ENCODE data around the gene SSH2. TPM values are rescaled to one million over a fixed set of nuclear protein-coding genes. Genes with fewer than 3 reads are reported as not detected.
A peak's percentile ranks its signal among the peaks of the same experiment; 100 is the strongest.

The SSH2 gene
- total RNA-seq, 1 donor from 2014 or later, result 9.8 TPM

DNA sequence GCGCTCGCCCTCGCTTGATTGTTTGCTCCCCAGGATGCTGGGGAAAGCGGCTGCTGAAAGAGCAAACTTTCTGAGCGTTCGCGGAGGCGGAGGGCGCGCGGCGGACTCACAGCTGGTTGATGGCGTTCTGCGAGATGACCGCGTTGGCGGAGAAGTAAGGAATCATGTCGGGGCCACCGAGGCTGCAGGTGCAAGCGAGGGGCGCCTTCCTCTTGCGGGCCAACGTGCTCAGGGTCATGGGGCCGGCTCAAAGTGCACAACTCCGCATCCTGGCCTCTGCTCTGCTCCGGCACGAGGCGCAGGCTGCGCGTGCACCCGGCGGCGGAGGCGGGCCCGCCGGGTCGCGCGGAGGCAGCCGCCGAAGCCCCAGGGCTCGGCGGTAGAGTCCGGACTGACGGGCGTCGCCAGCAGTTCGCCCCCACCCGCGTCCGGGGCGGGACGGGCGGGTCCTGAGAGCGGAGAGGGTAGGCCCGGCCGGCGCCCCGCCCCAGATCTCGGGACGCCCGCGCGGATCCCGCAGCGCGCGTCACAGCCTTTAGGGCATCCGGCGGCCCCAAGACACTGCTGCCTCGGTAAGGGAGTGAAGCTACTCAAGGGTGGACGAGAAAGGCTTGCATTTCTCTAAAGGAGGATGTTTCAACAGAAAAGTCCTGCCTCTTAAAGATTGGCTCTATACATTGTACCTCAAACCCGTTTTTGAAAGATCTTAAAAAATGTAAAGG, 168.8 kb downstream of the SSH2 start:
- Histone ChIP-seq H3K36me3 (ENCODE audit: control insufficient read depth, insufficient read depth, low read length) (no peaks in the 10 kb centered on the region), H3K4me3 (ENCODE audit: low read depth, low read length) (peak overlapping the region; percentile 86), H3K27me3 (ENCODE audit: control insufficient read depth, insufficient read depth, low read length) (no peaks in the 10 kb centered on the region)
- TF ChIP-seq, protein P1, sequence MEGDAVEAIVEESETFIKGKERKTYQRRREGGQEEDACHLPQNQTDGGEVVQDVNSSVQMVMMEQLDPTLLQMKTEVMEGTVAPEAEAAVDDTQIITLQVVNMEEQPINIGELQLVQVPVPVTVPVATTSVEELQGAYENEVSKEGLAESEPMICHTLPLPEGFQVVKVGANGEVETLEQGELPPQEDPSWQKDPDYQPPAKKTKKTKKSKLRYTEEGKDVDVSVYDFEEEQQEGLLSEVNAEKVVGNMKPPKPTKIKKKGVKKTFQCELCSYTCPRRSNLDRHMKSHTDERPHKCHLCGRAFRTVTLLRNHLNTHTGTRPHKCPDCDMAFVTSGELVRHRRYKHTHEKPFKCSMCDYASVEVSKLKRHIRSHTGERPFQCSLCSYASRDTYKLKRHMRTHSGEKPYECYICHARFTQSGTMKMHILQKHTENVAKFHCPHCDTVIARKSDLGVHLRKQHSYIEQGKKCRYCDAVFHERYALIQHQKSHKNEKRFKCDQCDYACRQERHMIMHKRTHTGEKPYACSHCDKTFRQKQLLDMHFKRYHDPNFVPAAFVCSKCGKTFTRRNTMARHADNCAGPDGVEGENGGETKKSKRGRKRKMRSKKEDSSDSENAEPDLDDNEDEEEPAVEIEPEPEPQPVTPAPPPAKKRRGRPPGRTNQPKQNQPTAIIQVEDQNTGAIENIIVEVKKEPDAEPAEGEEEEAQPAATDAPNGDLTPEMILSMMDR (IDR thresholded peaks at IDR 0.05; ENCODE audit: insufficient read depth, low read length, poor library complexity, severe bottlenecking), result no peak
- peak; percentile 45 for DNase-seq (ENCODE audit: low read depth)

DNA sequence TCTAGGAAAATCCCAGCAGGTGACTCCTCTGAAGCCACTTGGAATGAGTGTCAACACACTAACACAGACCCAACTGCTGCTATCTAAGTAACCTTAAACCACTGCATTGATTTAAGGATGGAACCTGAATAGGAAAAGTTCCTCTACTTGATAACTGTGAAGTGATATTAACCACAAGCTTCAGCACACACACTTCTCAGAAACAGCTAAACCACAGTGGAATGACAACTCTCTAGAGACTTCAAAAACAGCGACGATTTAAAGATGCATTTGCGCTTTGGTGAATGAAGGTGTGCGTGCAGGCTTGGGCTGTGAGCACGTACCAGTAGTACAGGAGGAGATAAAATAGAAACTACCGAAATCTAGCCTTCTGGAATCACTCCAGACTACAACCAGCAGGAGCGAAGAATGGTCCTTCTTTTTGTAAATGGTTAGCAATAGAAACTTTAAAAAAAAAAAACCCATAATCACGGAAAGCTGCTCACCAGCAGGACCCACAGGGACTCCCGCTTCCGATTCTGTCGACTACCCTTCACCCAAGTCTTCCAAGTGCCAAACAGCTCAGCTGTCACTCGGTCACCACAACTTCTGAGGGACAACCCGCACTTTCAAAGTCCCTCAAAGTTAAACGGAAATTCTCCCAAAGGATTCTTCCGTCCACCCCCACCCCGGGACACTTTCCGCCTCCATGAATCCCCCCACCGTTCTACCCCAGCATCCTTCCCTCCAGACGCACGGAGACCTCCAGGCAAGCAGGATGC, 169.6 kb downstream of the SSH2 start:
- DNase-seq (ENCODE audit: low read depth), result no peak
- TF ChIP-seq, protein P1 (IDR thresholded peaks at IDR 0.05; ENCODE audit: insufficient read depth, low read length, poor library complexity, severe bottlenecking), result no peak
- Histone ChIP-seq H3K4me3 (ENCODE audit: low read depth, low read length) (peak overlapping the region; percentile 86), H3K36me3 (ENCODE audit: control insufficient read depth, insufficient read depth, low read length) (no peaks in the 10 kb centered on the region), H3K27me3 (ENCODE audit: control insufficient read depth, insufficient read depth, low read length) (no peaks in the 10 kb centered on the region)

DNA sequence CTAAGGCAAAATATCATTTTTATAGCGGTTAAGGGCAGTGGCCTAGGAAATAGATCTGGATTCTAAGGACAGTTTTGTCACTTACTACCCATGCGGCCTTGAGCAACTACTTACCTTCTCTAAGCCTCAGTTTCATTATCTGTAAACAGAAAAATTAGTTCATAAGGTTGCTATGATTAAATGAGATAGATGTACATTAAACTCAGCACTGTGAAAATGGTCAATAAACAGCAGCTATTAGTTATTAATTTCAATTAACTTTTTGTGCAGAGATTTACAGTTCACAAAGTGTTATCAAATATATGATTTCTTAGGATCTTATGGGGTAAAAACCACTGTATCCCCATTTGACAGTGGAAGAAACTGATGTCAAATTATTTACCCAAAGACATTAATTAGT, 171.8 kb downstream of the SSH2 start:
- no peaks in the 10 kb centered on the region for H3K36me3 ChIP-seq (ENCODE audit: control insufficient read depth, insufficient read depth, low read length)
- no peak overlapping the region for H3K4me3 ChIP-seq (ENCODE audit: low read depth, low read length)
- TF ChIP-seq, protein P1 (IDR thresholded peaks at IDR 0.05; ENCODE audit: insufficient read depth, low read length, poor library complexity, severe bottlenecking), result no peak
- no peaks in the 10 kb centered on the region for H3K27me3 ChIP-seq (ENCODE audit: control insufficient read depth, insufficient read depth, low read length)
- no peak for DNase-seq (ENCODE audit: low read depth)

DNA sequence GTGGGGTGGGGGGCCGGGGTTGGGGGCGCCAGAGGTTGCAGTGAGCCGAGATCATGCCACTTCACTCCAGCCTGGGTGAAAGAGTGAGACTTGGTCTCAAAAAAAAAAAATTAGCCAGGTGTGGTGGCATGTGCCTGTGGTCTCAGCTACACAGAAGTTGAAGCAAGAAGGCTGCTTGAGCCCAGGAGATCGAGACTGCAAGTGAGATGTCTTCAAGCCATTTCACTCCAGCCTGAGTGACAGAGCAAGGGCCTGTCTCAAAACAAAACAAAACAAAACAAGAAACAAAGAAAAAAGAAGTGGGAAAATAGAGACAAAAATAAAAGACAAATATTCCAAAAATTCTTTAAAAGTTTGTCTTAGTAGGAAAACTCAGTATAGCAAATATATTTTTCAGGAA, 172.2 kb downstream of the SSH2 start:
- TF ChIP-seq, protein P1 (IDR thresholded peaks at IDR 0.05; ENCODE audit: insufficient read depth, low read length, poor library complexity, severe bottlenecking), result no peak
- H3K4me3 ChIP-seq (ENCODE audit: low read depth, low read length), result no peak overlapping the region

DNA sequence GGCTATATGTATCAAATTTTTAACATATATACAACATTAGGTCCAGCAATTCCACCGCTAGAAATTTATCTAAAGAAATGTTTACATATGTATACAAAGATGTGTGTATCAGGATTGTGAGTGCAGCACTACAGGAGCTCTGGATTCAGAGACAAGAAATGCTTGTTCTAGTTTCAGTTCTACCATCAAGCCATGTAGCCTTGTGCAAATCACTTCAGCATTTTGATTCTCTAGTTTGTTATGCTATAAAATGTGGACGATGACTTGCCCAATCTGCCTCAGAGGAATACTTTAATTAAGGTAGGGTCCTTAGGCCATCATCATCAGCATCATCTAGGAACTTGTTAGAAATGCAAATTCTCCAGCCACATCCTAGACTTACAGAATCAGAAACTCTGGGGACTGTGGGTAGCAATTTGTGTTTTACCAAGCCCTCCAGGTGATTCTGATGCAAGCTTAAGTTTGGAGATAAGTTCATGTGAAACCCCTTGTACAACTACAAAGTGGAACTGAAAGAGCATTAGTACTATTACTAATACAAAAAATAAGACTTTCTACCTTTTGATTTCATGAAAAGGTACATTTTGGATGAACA, 176.1 kb downstream of the SSH2 start:
- no peaks in the 10 kb centered on the region for H3K36me3 ChIP-seq (ENCODE audit: control insufficient read depth, insufficient read depth, low read length)
- DNase-seq (ENCODE audit: low read depth), result no peak
- no peak overlapping the region for H3K4me3 ChIP-seq (ENCODE audit: low read depth, low read length)
- TF ChIP-seq, protein P1 (IDR thresholded peaks at IDR 0.05; ENCODE audit: insufficient read depth, low read length, poor library complexity, severe bottlenecking), result no peak
- no peaks in the 10 kb centered on the region for H3K27me3 ChIP-seq (ENCODE audit: control insufficient read depth, insufficient read depth, low read length)

More for the DNA sequence above, 172.2 kb downstream of the SSH2 start:
- Histone ChIP-seq H3K27me3 (ENCODE audit: control insufficient read depth, insufficient read depth, low read length) (no peaks in the 10 kb centered on the region), H3K36me3 (ENCODE audit: control insufficient read depth, insufficient read depth, low read length) (no peaks in the 10 kb centered on the region)
- DNase-seq (ENCODE audit: low read depth), result no peak

All from kidney epithelial cell (primary cell).